Astrocyte (in vitro differentiated cells and primary cell): ENCODE data around the gene CDS2. TPM values are rescaled to one million over a fixed set of nuclear protein-coding genes. Genes with fewer than 3 reads are reported as not detected.

Experiments used
- DNase-seq: peaks from one replicate; pipeline ENCODE4 v3.0.0-alpha.2; 2010; ENCODE audit warnings: low read depth
- FAIRE-seq: peaks from 2 replicates; lab custom pipeline; 2011; peaks lifted over from hg19 to GRCh38; lab: Jason Lieb, UNC
- H2AFZ ChIP-seq: 2 replicates; pipeline ENCODE4 v1.6.0; 2012; ENCODE audit warnings: low read depth, low read length, inconsistent platforms
- H3K27ac ChIP-seq: 2 replicates; pipeline ENCODE4 v1.5.1; 2011; ENCODE audit warnings: low read depth, low read length, inconsistent platforms
- H3K27me3 ChIP-seq: 2 replicates; pipeline ENCODE4 v1.6.0; 2011; ENCODE audit warnings: low read length, inconsistent platforms; ENCODE audit not compliant: insufficient read depth
- H3K36me3 ChIP-seq: 2 replicates; pipeline ENCODE4 v1.5.1; 2011; ENCODE audit warnings: low read length, inconsistent platforms; ENCODE audit not compliant: insufficient read depth
- H3K4me1 ChIP-seq: 2 replicates; pipeline ENCODE4 v1.5.1; 2011; ENCODE audit warnings: low read length, inconsistent platforms; ENCODE audit not compliant: insufficient read depth
- H3K4me2 ChIP-seq: 2 replicates; pipeline ENCODE4 v1.6.0; 2012; ENCODE audit warnings: low read length, inconsistent platforms
- H3K4me3 ChIP-seq: 2 replicates; pipeline ENCODE4 v1.5.1; 2011; ENCODE audit warnings: low read depth, mild to moderate bottlenecking, low read length, inconsistent platforms; ENCODE audit not compliant: insufficient read depth
- H3K79me2 ChIP-seq: 2 replicates; pipeline ENCODE4 v1.6.0; 2012; ENCODE audit warnings: mild to moderate bottlenecking, low read length, inconsistent platforms; ENCODE audit not compliant: insufficient read depth
- H3K9ac ChIP-seq: 2 replicates; pipeline ENCODE4 v1.6.0; 2012; ENCODE audit warnings: mild to moderate bottlenecking, low read length, inconsistent platforms
- H3K9me3 ChIP-seq: 2 replicates; pipeline ENCODE4 v1.5.1; 2012; ENCODE audit warnings: low read depth, mild to moderate bottlenecking, low read length, inconsistent platforms; ENCODE audit not compliant: insufficient read depth
- H4K20me1 ChIP-seq: 2 replicates; pipeline ENCODE4 v1.6.0; 2012; ENCODE audit warnings: low read length, inconsistent platforms; ENCODE audit not compliant: insufficient read depth
- H3K27ac Mint-ChIP-seq: one replicate; pipeline ENCODE4 v1.8.0; 2021; ENCODE audit warnings: mild to moderate bottlenecking, mixed read lengths; ENCODE audit not compliant: unreplicated experiment
- H3K27me3 Mint-ChIP-seq: one replicate; pipeline ENCODE4 v1.8.0; 2021; ENCODE audit warnings: low read depth, mixed read lengths; ENCODE audit not compliant: unreplicated experiment
- H3K36me3 Mint-ChIP-seq: one replicate; pipeline ENCODE4 v1.8.0; 2021; ENCODE audit warnings: low read depth, mixed read lengths; ENCODE audit not compliant: unreplicated experiment
- H3K4me1 Mint-ChIP-seq: one replicate; pipeline ENCODE4 v1.8.0; 2021; ENCODE audit warnings: low read depth, mixed read lengths; ENCODE audit not compliant: unreplicated experiment
- H3K4me3 Mint-ChIP-seq: one replicate; pipeline ENCODE4 v1.8.0; 2021; ENCODE audit warnings: mild to moderate bottlenecking, moderate library complexity, mixed read lengths; ENCODE audit not compliant: unreplicated experiment
- H3K9me3 Mint-ChIP-seq: one replicate; pipeline ENCODE4 v1.8.0; 2021; ENCODE audit warnings: mild to moderate bottlenecking, mixed read lengths; ENCODE audit not compliant: unreplicated experiment
- CTCF ChIP-seq: IDR thresholded peaks from 2 replicates; pipeline ENCODE4 v1.5.1; 2011; ENCODE audit warnings: low read depth, mild to moderate bottlenecking, inconsistent platforms, low read length, moderate library complexity; ENCODE audit not compliant: insufficient read depth
- EZH2 ChIP-seq: IDR thresholded peaks from 2 replicates; pipeline ENCODE4 v1.6.1; 2012; ENCODE audit warnings: mild to moderate bottlenecking, low read length, inconsistent platforms; ENCODE audit not compliant: insufficient read depth
- total RNA-seq: library from RNA; stranded (reverse); gene quantifications from 2 replicates; pipeline ENCODE4 v1.2.1, GENCODE V29; 2021

CDS2 gene
- total RNA-seq, 1 donor from 2014 or later, result 53.9 TPM

GRCh38 chr20:5156675-5157448, 30.1 kb downstream of the CDS2 start:
- H3K4me2 ChIP-seq, result peak overlapping the region; percentile 55
- peaks cover 60% of the 10 kb centered on the region for H3K79me2 ChIP-seq
- no peak overlapping the region for H3K4me3 ChIP-seq
- no peak overlapping the region for H2AFZ ChIP-seq
- H4K20me1 ChIP-seq, result peaks cover 46% of the 10 kb centered on the region
- H3K4me1 ChIP-seq, result peaks cover 23% of the 10 kb centered on the region
- no peaks in the 10 kb centered on the region for H3K36me3 ChIP-seq
- no peaks in the 10 kb centered on the region for H3K27me3 Mint-ChIP-seq
- H3K36me3 Mint-ChIP-seq, result peaks cover 3% of the 10 kb centered on the region
- FAIRE-seq (peak; percentile 32), DNase-seq (peak; percentile 56)
- peak overlapping the region; percentile 15 for H3K4me3 Mint-ChIP-seq
- TF ChIP-seq EZH2, result no peak
- TF ChIP-seq CTCF, result no peak
- H3K4me1 Mint-ChIP-seq, result peaks cover 24% of the 10 kb centered on the region
- H3K9me3 ChIP-seq, result no peaks in the 10 kb centered on the region
- H3K9me3 Mint-ChIP-seq, result no peaks in the 10 kb centered on the region
- H3K27me3 ChIP-seq, result no peaks in the 10 kb centered on the region
- H3K9ac ChIP-seq, result no peak overlapping the region
- H3K27ac ChIP-seq, result no peak overlapping the region
- no peak overlapping the region for H3K27ac Mint-ChIP-seq

- Histone ChIP-seq H3K36me3 (no peaks in the 10 kb centered on the region), H3K27me3 (no peaks in the 10 kb centered on the region), H2AFZ (no peak overlapping the region), H3K4me3 (no peak overlapping the region), H3K79me2 (peaks cover 55% of the 10 kb centered on the region), H3K9ac (no peak overlapping the region), H3K9me3 (no peaks in the 10 kb centered on the region), H3K27ac (no peak overlapping the region), H3K4me2 (no peak overlapping the region), H4K20me1 (peaks cover 49% of the 10 kb centered on the region), H3K4me1 (peaks cover 17% of the 10 kb centered on the region)
- FAIRE-seq, result no peak
- H3K27ac Mint-ChIP-seq, result no peak overlapping the region
- H3K36me3 Mint-ChIP-seq, result no peaks in the 10 kb centered on the region
- no peak for TF ChIP-seq CTCF
- no peak for TF ChIP-seq EZH2
- DNase-seq, result no peak
- no peak overlapping the region for H3K4me3 Mint-ChIP-seq
- no peaks in the 10 kb centered on the region for H3K9me3 Mint-ChIP-seq
- peaks cover 20% of the 10 kb centered on the region for H3K4me1 Mint-ChIP-seq
- H3K27me3 Mint-ChIP-seq, result no peaks in the 10 kb centered on the region
Measured at GRCh38 chr20:5159928-5160327, 33.1 kb downstream of the CDS2 start.

- Mint-ChIP-seq H3K9me3 (no peaks in the 10 kb centered on the region), H3K27ac (no peak overlapping the region), H3K27me3 (no peaks in the 10 kb centered on the region), H3K4me3 (no peak overlapping the region), H3K4me1 (peaks cover 19% of the 10 kb centered on the region), H3K36me3 (peaks cover 3% of the 10 kb centered on the region)
- H3K79me2 ChIP-seq, result peaks cover 55% of the 10 kb centered on the region
- no peak for FAIRE-seq
- TF ChIP-seq EZH2 (no peak), CTCF (no peak)
- no peak overlapping the region for H2AFZ ChIP-seq
- H3K4me1 ChIP-seq, result peaks cover 15% of the 10 kb centered on the region
- no peak overlapping the region for H3K27ac ChIP-seq
- H3K9me3 ChIP-seq, result no peaks in the 10 kb centered on the region
- no peak for DNase-seq
- no peak overlapping the region for H3K4me2 ChIP-seq
- no peak overlapping the region for H3K4me3 ChIP-seq
- H3K9ac ChIP-seq, result no peak overlapping the region
- H3K36me3 ChIP-seq, result no peaks in the 10 kb centered on the region
- H3K27me3 ChIP-seq, result no peaks in the 10 kb centered on the region
- H4K20me1 ChIP-seq, result peaks cover 55% of the 10 kb centered on the region
Measured at GRCh38 chr20:5160882-5161281, 34.1 kb downstream of the CDS2 start.
